GM23338 (cell line): ENCODE data around the gene GOLGA6A.
A peak's percentile ranks its signal among the peaks of the same experiment; 100 is the strongest.

Experiments
- CREB1 ChIP-seq: fragments of 250-450 bp; sonication (Bioruptor Pico); IDR thresholded peaks from 2 replicates; pipeline ENCODE4 v1.5.0; 2020; ENCODE audit warnings: low read depth, mild to moderate bottlenecking, moderate library complexity
- EZH2 ChIP-seq: fragments of 200-600 bp; sonication (generic); IDR thresholded peaks from one replicate; pipeline ENCODE4 v1.8.0; 2017; ENCODE audit warnings: antibody characterized with exemption, mild to moderate bottlenecking, low read depth; ENCODE audit not compliant: unreplicated experiment
- EZH2phosphoT487 ChIP-seq: fragments of 200-600 bp; sonication (generic); IDR thresholded peaks from one replicate; pipeline ENCODE4 v1.8.1; 2018; ENCODE audit warnings: antibody characterized with exemption; ENCODE audit not compliant: unreplicated experiment
- NANOG ChIP-seq: IDR thresholded peaks from 2 replicates; pipeline ENCODE4 v1.6.1; 2016; ENCODE audit warnings: antibody characterized with exemption, borderline replicate concordance
- POLR2AphosphoS5 ChIP-seq: IDR thresholded peaks from 2 replicates; pipeline ENCODE4 v1.6.1; 2016; ENCODE audit warnings: antibody characterized with exemption, low read depth
- STAT1 ChIP-seq: IDR thresholded peaks from one replicate; pipeline ENCODE4 v1.6.1; 2016; ENCODE audit warnings: antibody characterized with exemption; ENCODE audit not compliant: unreplicated experiment
- ZNF114 ChIP-seq: fragments of 250-450 bp; sonication (Bioruptor Pico); IDR thresholded peaks from 2 replicates; pipeline ENCODE4 v1.5.0; 2020; ENCODE audit warnings: mild to moderate bottlenecking, moderate library complexity
- ZNF331 ChIP-seq: fragments of 250-450 bp; sonication (Bioruptor Pico); IDR thresholded peaks from 2 replicates; pipeline ENCODE4 v1.5.0; 2020; ENCODE audit warnings: low read depth, mild to moderate bottlenecking, moderate library complexity
- TF ChIP-seq, protein P1 (sequence below): IDR thresholded peaks from one replicate; pipeline ENCODE4 v1.6.1; 2018; ENCODE audit warnings: antibody characterized with exemption; ENCODE audit not compliant: unreplicated experiment
- TF ChIP-seq, protein P2 (sequence below), 2 experiments: fragments of 200-600 bp in 1 of 2; sonication (generic) in 1 of 2; conservative IDR thresholded peaks; 2 replicates each; pipeline versions ENCODE4 v1.5.1 to v1.6.1; 2016 to 2017; ENCODE audit warnings: antibody characterized with exemption in 2 of 2, low read depth in 2 of 2, mild to moderate bottlenecking in 2 of 2, moderate library complexity in 1 of 2
- TF ChIP-seq, protein P3 (sequence below): IDR thresholded peaks from 2 replicates; pipeline ENCODE4 v1.6.1; 2016; ENCODE audit warnings: antibody characterized with exemption
- TF ChIP-seq, protein P4 (sequence below): fragments of 250-450 bp; sonication (Bioruptor Pico); IDR thresholded peaks from 2 replicates; pipeline ENCODE4 v1.5.0; 2020; ENCODE audit warnings: mild to moderate bottlenecking, moderate library complexity

DNA sequence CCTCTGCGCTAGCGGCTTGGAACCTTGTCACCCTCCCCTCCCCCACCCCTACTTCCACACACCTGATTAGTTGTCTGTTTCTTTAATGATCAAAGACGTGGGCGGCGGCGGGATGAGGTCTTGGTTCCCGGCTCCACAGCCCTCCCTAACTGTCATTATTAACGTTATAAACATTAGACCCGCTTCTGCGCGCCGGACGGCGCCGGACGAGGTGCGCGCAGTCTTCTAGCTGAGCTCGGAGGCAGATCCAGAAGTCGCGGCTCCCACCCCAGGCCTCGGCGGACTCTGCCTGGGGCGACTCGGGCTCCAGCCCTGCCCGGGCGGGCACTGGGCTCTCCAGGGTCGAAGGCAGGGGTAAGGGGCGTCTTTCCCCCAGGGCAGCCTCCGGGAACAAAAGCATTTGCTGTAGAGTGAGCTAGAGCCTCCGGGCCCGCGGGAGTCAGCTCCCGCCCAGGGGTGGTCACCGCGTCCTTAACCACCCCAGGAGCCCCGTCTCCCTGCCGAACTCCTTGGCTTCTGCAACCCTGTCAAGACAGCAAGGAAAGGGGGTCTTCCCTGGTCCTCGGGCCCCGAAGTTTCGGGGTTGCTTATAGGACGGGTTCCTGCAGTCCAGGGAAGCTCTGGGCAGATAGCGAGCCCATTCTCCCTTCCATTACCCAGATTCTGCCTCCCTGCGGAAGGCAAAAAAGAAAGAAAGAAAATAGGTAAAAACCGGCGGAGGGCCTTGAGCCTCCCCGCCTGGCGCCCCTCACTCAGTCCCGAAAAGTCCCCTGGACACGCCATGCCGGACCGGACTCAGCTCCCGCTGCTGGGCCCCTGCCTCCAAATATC is 45.8 kb upstream of the GOLGA6A start:
- TF ChIP-seq EZH2 = peak; percentile 74
- TF ChIP-seq, protein P1, sequence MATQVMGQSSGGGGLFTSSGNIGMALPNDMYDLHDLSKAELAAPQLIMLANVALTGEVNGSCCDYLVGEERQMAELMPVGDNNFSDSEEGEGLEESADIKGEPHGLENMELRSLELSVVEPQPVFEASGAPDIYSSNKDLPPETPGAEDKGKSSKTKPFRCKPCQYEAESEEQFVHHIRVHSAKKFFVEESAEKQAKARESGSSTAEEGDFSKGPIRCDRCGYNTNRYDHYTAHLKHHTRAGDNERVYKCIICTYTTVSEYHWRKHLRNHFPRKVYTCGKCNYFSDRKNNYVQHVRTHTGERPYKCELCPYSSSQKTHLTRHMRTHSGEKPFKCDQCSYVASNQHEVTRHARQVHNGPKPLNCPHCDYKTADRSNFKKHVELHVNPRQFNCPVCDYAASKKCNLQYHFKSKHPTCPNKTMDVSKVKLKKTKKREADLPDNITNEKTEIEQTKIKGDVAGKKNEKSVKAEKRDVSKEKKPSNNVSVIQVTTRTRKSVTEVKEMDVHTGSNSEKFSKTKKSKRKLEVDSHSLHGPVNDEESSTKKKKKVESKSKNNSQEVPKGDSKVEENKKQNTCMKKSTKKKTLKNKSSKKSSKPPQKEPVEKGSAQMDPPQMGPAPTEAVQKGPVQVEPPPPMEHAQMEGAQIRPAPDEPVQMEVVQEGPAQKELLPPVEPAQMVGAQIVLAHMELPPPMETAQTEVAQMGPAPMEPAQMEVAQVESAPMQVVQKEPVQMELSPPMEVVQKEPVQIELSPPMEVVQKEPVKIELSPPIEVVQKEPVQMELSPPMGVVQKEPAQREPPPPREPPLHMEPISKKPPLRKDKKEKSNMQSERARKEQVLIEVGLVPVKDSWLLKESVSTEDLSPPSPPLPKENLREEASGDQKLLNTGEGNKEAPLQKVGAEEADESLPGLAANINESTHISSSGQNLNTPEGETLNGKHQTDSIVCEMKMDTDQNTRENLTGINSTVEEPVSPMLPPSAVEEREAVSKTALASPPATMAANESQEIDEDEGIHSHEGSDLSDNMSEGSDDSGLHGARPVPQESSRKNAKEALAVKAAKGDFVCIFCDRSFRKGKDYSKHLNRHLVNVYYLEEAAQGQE = no peak
- TF ChIP-seq EZH2phosphoT487 = peak; percentile 24
- TF ChIP-seq, protein P2, sequence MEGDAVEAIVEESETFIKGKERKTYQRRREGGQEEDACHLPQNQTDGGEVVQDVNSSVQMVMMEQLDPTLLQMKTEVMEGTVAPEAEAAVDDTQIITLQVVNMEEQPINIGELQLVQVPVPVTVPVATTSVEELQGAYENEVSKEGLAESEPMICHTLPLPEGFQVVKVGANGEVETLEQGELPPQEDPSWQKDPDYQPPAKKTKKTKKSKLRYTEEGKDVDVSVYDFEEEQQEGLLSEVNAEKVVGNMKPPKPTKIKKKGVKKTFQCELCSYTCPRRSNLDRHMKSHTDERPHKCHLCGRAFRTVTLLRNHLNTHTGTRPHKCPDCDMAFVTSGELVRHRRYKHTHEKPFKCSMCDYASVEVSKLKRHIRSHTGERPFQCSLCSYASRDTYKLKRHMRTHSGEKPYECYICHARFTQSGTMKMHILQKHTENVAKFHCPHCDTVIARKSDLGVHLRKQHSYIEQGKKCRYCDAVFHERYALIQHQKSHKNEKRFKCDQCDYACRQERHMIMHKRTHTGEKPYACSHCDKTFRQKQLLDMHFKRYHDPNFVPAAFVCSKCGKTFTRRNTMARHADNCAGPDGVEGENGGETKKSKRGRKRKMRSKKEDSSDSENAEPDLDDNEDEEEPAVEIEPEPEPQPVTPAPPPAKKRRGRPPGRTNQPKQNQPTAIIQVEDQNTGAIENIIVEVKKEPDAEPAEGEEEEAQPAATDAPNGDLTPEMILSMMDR (conservative IDR thresholded peaks at IDR 0.05; ENCODE audit: low read depth in 2 of 2) = no peak
- TF ChIP-seq POLR2AphosphoS5 = no peak
- TF ChIP-seq NANOG = no peak
- TF ChIP-seq, protein P3, sequence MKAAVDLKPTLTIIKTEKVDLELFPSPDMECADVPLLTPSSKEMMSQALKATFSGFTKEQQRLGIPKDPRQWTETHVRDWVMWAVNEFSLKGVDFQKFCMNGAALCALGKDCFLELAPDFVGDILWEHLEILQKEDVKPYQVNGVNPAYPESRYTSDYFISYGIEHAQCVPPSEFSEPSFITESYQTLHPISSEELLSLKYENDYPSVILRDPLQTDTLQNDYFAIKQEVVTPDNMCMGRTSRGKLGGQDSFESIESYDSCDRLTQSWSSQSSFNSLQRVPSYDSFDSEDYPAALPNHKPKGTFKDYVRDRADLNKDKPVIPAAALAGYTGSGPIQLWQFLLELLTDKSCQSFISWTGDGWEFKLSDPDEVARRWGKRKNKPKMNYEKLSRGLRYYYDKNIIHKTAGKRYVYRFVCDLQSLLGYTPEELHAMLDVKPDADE = no peak
- TF ChIP-seq CREB1 (CRISPR knock-in tag) = no peak
- no peak for TF ChIP-seq ZNF331 (CRISPR knock-in tag)
- no peak for TF ChIP-seq STAT1
- TF ChIP-seq, protein P4, sequence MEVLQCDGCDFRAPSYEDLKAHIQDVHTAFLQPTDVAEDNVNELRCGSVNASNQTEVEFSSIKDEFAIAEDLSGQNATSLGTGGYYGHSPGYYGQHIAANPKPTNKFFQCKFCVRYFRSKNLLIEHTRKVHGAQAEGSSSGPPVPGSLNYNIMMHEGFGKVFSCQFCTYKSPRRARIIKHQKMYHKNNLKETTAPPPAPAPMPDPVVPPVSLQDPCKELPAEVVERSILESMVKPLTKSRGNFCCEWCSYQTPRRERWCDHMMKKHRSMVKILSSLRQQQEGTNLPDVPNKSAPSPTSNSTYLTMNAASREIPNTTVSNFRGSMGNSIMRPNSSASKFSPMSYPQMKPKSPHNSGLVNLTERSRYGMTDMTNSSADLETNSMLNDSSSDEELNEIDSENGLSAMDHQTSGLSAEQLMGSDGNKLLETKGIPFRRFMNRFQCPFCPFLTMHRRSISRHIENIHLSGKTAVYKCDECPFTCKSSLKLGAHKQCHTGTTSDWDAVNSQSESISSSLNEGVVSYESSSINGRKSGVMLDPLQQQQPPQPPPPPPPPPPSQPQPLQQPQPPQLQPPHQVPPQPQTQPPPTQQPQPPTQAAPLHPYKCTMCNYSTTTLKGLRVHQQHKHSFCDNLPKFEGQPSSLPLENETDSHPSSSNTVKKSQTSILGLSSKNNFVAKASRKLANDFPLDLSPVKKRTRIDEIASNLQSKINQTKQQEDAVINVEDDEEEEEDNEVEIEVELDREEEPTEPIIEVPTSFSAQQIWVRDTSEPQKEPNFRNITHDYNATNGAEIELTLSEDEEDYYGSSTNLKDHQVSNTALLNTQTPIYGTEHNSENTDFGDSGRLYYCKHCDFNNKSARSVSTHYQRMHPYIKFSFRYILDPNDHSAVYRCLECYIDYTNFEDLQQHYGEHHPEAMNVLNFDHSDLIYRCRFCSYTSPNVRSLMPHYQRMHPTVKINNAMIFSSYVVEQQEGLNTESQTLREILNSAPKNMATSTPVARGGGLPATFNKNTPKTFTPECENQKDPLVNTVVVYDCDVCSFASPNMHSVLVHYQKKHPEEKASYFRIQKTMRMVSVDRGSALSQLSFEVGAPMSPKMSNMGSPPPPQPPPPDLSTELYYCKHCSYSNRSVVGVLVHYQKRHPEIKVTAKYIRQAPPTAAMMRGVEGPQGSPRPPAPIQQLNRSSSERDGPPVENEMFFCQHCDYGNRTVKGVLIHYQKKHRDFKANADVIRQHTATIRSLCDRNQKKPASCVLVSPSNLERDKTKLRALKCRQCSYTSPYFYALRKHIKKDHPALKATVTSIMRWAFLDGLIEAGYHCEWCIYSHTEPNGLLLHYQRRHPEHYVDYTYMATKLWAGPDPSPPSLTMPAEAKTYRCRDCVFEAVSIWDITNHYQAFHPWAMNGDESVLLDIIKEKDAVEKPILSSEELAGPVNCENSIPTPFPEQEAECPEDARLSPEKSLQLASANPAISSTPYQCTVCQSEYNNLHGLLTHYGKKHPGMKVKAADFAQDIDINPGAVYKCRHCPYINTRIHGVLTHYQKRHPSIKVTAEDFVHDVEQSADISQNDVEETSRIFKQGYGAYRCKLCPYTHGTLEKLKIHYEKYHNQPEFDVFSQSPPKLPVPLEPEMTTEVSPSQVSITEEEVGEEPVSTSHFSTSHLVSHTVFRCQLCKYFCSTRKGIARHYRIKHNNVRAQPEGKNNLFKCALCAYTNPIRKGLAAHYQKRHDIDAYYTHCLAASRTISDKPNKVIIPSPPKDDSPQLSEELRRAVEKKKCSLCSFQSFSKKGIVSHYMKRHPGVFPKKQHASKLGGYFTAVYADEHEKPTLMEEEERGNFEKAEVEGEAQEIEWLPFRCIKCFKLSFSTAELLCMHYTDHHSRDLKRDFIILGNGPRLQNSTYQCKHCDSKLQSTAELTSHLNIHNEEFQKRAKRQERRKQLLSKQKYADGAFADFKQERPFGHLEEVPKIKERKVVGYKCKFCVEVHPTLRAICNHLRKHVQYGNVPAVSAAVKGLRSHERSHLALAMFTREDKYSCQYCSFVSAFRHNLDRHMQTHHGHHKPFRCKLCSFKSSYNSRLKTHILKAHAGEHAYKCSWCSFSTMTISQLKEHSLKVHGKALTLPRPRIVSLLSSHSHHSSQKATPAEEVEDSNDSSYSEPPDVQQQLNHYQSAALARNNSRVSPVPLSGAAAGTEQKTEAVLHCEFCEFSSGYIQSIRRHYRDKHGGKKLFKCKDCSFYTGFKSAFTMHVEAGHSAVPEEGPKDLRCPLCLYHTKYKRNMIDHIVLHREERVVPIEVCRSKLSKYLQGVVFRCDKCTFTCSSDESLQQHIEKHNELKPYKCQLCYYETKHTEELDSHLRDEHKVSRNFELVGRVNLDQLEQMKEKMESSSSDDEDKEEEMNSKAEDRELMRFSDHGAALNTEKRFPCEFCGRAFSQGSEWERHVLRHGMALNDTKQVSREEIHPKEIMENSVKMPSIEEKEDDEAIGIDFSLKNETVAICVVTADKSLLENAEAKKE (CRISPR knock-in tag) = no peak
- no peak for TF ChIP-seq ZNF114 (CRISPR knock-in tag)
